GM21825 (cell line): ENCODE data around the gene TNPO3.

Experiments used
- ATAC-seq: cut with Tn5 transposase; IDR thresholded peaks from one replicate; pipeline ENCODE4 v1.9.1; 2021; ENCODE audit warnings: mild to moderate bottlenecking, moderate library complexity; ENCODE audit not compliant: unreplicated experiment

Gene TNPO3

DNA sequence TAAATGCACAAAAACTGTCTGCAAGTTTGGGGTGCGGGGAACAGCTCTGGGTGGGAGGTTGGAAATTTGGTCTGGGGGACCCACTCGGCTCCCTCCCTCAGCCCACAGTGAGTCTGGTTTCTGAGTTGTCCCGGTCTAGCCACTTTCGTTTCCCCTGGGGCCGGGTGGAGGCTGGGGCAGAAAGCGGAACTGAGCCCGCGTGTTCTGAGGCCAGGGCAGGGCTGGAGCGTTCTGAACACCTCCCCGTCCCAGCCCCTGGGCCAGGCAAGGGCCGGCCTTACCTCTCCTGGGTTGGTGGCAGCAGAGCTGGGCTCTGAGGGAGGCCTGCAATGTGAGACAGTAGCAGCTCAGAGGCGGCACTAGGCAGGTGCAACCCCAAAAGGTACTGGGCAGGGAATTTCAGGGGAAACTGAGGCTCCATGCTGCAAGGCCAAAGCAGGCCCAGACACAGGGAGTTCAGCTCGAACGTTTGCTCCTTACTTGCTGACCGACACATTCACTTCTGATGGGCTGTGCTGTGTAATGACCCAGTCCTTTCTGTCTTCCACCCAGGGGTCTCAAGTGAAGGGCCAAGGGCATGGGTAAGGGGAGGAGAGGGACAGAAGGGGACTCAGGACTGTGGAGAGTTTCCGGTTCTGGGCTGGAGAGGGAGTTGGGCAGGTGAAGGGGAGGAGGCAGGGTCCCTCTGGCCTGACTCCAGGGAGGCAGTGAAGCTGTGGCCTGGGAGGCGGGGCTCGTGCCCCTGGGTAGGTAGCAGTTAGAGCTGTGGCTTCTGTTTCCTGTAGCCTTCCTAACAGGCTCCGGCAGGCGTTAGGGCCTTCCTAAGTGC lies 114.2 kb downstream of the TNPO3 start:
- ATAC-seq = peak; percentile 50

DNA sequence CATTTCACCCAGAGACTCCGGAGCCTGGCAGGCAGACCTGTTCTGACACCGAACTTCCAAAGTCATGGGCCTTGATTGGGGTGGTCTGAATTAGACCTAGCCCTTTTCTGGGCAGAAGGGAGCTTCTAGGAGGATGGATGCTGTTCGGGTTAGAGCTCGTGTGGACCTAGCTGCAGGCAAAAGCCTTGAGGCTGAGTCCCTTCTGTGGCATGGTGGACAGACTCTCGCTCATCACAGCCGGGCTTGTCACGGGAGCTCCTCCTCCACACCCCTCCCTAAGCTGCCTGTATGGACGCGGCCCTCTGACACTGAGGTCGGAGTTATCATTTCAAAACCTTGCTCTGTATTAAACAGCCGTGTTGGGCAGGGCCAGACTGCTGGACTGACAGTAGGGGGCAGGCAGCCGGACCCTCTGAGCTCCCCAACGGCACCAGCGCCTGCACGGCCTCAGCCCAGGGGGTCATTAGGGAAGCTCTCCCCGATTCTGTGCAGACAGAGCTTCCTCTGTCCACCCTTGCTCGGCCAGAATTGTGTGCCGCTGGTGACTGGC lies 115.0 kb downstream of the TNPO3 start:
- ATAC-seq = no peak

DNA sequence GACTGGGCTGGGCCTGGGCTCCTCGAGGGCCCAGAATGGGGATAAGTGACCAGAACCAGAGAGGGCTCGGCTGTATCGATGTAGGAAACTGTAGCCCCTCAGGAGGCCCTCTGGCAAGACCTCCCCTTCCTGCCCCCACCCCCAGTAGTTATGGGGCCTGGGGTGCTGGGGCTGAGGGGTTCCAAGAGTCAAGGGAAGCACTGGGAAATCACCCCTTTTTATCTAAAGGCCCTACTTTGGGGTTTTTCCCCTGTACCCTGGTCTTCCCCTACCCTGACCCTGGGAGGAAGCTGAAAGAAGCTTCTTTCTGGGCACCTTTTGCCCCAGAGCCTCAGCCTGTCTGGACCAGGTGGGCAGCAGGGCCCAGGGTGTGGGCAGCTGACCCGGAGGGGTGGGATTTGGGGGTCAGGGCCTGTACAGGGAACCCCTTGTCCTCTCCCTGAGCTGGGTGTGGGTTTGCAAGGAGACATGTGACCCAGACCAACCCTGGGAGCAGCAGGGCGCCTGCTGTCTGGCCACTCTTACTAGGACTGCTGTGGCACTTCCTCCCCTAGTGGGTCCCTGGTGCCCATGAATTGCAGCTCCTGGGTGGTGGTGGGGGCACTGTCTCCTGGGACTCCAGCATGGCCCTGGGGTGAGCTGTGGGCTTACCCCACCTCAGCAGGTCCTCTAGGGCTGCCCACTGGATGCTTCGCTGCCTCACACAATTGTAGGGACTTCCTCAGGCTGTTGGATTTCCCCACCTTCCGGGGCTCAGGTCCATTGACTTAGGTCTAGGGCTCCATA lies 115.6 kb downstream of the TNPO3 start:
- ATAC-seq = peak; percentile 16

DNA sequence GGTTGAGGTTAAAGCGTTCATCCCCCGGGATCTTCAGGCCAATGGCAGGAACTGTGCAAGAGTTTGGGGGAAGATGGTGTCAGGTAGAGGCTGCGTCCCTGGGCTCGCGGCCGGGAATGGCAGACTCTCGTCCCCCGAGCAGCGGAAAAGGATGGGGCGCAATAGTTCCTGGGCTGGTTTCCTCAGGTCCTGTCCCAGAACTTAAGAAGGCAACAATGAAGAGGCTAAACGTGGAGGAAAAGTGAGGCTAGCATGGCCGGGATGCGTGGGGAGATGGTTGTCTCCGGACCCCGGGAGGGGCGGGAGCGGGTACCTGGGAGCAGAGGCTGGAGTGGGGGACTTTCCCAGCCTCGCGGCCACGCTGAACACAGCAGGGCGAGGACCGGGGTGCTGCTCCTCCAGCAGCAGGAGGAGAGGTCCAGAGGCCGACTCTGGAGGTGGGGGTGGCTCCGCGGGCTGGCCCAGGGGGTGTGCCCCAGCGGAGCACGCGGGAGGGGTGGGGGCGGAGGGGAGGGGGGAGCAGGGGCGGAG lies 116.3 kb downstream of the TNPO3 start:
- ATAC-seq = peak; percentile 8

DNA sequence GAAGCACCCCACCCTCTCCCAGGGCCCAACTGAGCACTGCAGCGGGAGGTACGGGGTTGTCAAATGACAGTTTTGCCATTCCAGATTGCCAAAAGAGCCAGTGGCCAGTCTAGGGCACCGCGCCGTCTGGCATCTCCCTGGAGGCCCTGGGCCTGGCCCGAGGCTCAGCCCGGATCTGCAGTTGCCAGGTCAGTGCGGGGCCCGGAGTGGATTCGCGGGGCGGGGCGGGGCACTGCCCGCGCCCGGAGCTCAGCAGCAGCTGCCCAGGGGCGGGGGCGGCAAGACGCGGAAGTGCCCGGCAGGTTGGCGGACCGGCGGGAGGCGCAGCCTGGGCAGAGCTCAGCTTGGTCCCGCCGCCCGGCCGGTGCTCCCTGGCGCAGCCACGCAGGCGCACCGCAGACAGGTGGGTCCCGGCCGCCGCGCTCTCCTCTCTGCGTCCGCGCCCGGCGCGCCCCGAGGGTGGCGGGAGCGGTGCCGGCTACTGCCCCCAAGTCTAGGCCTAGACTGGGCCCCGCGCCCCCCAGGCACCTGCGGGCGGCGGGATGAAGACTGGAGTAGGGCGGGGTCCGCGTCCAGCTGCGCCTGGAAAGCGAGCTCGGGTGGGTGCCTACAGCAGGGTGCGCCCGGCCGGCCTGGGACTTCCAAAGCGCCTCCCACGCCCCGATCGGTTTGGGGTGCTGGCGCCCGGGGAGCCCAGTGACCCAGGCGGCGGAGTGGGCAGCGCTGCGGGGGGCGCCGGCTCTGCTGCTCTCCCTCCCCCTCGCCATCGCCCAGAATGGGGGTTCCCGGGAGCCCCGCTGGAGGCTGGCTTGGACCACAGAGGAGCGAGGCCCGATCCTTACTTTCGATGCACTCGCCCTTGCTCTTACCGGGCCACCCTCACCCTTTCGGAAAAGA lies 117.0 kb downstream of the TNPO3 start, which contains the start of gene IRF5:
TSS of gene IRF5 (plus strand) at position 281 of the 897 bp plus-strand sequence. CDS start 4,155 bp downstream, outside the sequence.
- no peak for ATAC-seq

DNA sequence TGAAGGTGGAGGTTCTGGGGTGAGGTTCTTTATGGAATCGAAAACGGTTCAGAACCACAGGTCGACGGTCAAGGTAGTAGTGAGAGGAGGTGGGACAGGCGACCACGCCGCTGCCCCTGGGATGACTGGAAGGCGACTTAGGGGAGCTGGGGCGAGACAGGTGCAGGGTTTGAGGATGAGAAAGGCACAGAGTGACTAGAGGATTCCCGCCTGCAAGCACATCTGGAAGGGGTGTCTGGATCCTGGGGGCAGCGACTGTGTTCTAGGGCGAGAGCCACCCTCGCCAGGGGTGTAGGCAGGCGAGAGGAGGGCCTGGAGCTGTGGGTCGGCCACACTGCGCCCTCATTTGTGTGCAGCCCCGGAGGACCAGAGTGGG lies 117.7 kb downstream of the TNPO3 start:
- no peak for ATAC-seq

DNA sequence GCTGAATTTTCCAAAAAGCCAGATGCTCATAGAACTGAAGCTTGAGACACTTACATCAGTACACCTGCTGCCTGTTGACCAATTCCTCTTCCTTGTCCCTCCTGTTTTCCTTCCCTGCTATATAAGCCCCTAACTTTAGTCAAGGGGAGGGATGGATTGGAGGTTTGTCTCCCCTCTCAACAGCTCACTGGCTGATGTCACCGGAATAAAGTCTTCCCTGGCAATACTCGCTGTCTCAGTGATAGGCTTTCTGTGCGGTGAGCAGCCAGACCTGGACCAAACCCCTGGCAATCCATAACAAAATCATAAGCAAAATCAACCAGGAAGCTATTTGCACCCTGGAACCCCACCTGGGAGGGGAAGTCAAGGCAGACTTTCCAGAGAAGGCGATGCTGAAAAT lies 118.1 kb downstream of the TNPO3 start:
- no peak for ATAC-seq

DNA sequence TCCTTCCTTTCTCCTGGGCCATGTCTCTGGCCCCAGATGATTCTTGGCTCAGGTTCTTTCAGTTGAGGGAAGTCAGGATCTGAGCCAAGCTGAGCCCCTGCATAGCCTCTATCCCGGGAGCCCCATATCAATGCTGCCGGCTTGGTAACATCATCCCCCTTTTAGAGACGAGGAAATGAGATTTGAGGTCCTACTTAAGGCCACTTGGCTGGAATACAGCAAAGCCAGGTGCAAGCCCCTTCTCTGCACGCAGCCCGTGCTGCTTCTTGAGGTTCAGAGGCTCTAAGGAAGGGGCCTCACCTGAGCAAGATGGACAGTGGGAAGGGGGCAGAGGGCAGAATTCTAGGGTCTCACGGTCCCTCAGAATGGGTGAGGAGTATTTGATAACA lies 119.6 kb downstream of the TNPO3 start:
- no peak for ATAC-seq

DNA sequence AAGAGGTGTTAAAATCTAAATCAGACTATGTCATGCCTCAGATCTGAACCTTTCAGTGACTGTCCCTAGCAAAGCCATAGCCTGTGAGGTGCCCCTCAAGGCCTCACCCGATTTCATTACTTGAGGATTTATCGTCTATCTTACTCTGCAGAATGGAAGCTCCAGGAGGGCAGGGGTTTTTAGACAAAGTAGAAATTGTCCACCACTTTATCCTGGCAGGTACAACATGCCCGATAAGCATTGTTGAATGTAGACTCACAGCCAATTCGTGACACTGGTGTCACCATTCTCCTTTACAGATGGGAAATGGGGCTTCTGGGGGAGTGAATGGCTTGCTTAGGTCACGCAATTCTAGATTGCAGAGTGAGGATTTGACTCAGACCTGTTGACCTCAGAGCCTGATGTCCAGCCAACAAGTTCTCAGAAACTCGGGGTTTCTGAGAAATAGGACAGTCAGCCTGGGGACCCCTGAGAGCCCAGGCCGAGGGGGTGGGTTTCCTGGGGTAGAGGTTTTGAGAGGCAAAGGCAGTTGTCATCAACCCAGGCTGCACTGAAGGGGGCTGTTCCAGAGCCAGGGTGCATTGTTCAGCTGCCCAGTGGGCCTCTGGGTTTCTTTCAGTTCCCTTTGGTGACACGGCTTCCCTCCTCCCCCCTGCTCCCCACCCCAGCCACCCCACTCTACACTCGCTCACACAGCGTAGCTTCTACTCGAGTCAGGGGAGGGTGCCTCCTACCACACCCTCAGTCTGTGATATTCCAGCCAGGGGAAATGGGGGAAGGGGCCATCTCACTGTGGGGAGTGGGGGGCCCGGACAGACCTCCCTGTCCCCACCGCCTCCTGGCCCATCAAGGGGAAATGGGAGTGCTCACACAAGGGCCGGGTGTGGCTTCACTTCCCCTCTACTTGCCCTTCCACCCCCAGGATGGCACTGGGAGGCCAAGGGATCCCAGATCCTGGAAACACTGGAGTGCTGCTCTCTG lies 120.3 kb downstream of the TNPO3 start:
- peak; percentile 21 for ATAC-seq

DNA sequence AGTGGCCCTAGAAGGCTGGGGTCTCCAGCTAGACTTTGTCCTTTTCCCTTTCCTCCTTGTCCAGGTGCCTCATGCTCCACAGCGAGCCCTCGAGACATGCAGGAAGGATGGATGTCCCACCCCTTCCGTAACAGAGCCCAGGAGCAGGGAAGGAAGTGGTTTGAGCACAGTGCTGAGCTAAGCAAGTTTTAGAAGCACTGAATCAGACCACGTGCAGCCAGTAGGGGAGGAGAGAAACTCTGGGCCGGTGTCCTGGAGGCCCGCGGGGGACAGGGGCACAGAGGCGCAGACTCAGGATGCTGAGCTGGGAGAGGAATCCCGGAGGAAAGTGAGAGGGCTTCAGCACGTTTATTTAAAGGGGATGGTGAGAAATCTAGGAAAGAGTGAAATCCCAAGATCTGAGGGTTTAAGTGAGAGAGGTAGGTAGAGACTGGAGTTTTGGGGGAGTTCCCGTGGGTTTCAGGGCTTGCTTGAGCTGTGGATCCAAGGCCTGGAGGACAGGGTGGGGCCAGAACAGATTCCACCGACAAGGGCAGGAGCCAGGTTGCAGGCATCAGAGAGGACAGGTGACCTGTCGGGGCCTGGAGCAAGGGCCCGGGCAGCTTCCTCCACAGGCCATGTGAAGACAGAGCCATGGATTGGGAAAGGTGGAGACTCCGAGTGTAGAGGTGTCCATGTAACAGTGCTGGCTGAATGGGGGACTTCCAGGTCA lies 121.6 kb downstream of the TNPO3 start:
- ATAC-seq = peak; percentile 36

DNA sequence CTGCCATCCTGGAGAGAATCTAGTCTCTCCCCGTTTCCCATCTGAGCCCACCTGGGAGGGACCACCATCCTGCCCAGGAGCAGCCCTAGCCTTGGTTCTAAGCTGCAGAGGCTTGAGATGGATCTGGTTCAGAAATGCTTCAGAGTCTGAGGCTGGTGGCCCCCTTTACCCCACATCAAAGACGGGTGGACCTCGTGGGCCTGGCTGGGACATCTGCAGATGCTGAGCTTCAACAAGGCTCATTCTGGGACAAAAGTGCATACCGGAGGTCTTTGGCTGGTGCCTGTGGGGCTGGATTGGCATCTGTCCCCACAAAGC lies 122.1 kb downstream of the TNPO3 start:
- no peak for ATAC-seq

DNA sequence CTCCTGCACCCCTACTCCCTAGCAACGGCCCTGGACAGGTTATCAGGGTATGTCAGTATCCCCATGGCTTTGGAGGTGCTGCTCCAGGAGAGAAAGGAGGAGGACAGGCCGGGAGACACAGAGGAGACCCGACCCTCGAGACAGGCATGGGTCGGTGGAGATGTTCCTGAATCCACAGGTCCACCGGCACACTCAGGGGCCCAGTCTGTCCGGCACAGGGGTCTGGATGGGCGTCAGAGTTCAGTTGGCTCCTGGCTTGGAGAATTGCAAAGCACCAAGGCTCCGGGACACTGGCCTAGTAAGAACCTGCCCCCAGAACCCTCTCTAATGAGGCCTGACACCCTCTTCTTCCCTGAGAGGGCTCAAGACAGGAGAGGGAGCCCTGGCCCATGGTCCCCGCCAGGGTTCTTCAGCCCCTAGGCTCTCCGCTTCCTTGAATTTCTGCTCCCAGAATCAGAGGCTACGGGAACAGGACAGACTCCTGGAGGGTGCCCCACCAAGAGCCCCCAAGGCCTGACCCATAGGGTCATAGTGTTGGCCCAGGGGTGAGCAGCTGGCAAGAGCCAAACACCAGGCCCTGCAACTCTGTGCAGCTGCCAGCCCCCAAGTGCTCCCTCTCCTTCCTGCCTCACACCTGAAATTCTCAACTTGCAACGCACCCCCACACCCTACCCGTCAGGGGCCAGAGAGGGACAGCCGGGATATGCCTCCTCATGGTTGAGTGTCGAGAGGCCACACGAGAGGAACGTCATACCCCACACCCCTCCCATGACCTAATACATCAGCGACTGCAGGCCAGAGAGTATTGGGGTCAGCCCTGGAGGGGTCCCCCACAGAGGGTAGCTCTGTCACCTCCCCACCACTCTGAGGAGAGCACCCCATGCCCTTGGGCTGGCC lies 122.7 kb downstream of the TNPO3 start:
- no peak for ATAC-seq

DNA sequence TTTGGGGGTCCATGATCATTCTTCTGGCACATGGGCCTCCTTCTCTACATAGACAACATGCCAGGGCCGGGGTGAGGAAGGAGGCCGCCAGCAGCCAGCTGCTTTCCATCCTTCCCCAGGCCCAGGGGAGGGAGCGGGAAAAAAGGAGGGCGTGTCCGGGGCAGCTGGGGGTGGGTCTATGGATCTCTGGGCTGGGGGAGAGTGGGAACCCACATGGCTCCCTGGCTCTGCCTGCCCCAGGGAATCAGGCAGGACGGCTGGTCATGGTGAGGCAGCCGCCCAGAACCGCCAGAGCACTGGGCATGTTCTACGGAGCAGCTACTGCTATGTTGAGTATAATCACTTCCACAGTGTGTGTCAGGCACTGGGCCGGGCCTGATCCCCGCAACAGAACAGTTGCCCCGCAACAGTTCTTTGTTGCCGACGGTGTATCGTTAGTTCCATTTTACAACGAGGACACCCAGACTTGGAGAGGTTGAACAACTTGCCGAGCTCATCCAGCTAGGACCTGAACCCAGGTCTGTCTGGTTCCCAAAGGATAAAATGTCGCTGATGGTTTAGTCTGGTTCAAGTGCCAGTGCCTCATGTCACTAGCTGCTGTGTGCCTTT lies 123.6 kb downstream of the TNPO3 start:
- no peak for ATAC-seq

DNA sequence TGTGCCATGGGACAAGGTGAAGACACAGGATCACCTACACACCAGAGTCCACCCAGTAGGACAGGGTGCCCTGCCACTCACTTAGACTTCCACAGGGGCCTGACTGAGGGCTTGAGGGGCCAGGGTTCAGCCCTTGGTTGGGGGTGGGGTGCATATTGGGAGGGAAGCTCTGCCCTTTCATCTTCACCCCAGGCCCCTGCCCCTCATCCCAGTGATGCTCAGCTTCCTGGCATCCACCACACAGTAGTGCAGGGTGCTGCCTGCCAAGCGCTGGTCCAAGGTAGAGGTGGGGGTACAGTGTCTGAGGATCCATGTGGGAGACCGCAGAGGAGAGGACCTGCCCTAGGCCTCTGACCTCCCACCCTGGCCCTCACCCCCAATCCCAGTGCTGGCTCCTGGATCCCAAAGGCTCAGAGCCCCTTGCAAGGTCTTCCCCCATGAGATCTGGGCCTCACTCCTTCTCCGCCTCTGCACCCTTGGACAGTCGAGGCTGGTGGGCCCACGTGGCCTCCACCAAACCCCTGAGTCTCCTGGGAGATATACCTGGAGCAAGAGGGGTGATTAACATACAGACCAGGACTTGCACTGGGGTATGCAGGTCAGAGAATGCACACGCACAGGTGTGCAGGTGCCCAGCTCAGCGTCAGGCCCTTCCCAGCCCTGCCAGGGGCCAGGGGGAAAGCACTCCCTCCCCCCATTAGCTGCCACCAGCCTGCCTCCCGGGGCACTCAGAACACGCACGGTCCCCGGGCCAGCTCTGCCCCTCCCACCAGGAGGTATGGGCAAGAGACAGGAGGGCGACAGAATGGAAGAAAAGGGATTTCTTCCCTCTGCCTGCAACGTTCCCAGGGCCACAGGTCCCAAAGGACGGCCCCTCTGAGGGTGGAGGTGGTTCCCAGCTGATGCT lies 125.8 kb downstream of the TNPO3 start:
- no peak for ATAC-seq

DNA sequence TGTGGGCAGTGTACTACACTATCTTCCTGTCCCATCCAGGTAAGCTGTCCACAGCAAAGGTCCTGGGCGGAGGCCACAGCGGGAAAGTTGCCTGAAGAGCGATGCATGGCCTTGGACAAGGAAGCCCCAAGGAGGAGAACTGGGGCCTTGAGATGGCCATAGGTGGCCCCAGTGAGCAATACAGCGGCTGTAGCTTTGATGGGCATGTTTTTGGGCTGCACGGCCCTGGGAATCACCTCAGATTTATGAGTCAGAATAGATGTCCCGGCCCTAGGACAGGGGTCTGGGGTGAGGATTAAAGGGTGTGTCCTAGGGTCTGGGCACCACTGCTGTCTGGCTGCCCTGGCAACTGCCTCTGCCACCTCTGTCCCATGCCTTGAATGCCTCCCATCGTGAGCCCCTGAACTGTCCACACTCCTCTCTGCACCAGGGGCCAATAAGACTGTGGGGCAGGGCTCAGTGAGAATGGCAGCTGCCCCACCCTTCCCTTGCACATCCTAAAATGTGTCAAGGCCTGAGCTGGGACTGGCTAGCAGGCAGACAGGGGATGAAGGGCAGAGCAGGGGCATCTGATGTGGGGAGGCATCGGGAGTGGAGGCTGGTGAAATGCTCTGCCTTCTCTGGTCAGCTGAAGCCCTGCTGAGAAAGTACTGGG lies 126.6 kb downstream of the TNPO3 start:
- no peak for ATAC-seq
